HL-60 (cell line): ENCODE data around the gene OSBPL2.

Source experiments
- DNase-seq, 2 experiments: peaks; one replicate each; pipeline ENCODE4 v3.0.0-alpha.2; 2010 to 2020; ENCODE audit warnings: low read depth in 1 of 2, low spot score in 1 of 2
- H3K27ac ChIP-seq: fragments of 250-450 bp; sonication (Bioruptor Pico); replicated peaks from 2 replicates; pipeline ENCODE4 v1.5.1; 2020; ENCODE audit warnings: mild to moderate bottlenecking, moderate library complexity
- H3K27me3 ChIP-seq: fragments of 250-450 bp; sonication (Bioruptor Pico); 2 replicates; pipeline ENCODE4 v1.5.1; 2021; ENCODE audit warnings: mild to moderate bottlenecking, moderate library complexity; ENCODE audit not compliant: insufficient read depth, poor library complexity, severe bottlenecking
- H3K4me3 ChIP-seq: replicated peaks from 2 replicates; pipeline ENCODE4 v1.5.1; 2011; ENCODE audit warnings: mild to moderate bottlenecking, control low read depth, low read length; ENCODE audit not compliant: insufficient read depth
- GABPA ChIP-seq: IDR thresholded peaks from 2 replicates; pipeline ENCODE4 v1.6.1; 2012; ENCODE audit warnings: low read depth
- POLR2AphosphoS5 ChIP-seq: IDR thresholded peaks from 2 replicates; pipeline ENCODE4 v1.6.1; 2012; ENCODE audit warnings: low read depth
- REST ChIP-seq: IDR thresholded peaks from 2 replicates; pipeline ENCODE4 v1.6.1; 2012; ENCODE audit warnings: low read depth; ENCODE audit not compliant: insufficient replicate concordance
- SPI1 ChIP-seq: IDR thresholded peaks from 2 replicates; pipeline ENCODE4 v1.6.1; 2012; ENCODE audit warnings: low read depth, mild to moderate bottlenecking, borderline replicate concordance
- long read RNA-seq: library from polyadenylated mRNA; unstranded; transcript quantifications from one replicate; pipeline ENCODE4 v2.0.0, GENCODE V29; 2020
- TF ChIP-seq, protein P1 (sequence below): IDR thresholded peaks from one replicate; pipeline ENCODE4 v1.5.1; 2011; ENCODE audit warnings: low read length, control low read depth, inconsistent platforms; ENCODE audit not compliant: insufficient read depth

The OSBPL2 gene
- long read RNA-seq, full-length matches to known transcripts = 262 of 322 reads
- long read RNA-seq, partial matches to known transcripts = 23 of 322 reads
- long read RNA-seq, other reads (novel, unspliced or antisense) = 37 of 322 reads

GRCh38 chr20:62237801-62238568 is at the start of gene OSBPL2:
Gene OSBPL2, plus strand, starts transcription at chr20:62238521. Its CDS starts 17,664 bp downstream, at chr20:62256185.
- TF ChIP-seq POLR2AphosphoS5 = no peak
- TF ChIP-seq SPI1 = peak; percentile 33; the same call in 1 of the 2 replicates
- Histone ChIP-seq H3K27ac (peak within 1 kb of the TSS; percentile 50), H3K4me3 (peak within 1 kb of the TSS; percentile 71), H3K27me3 (no peaks in the 10 kb centered on the region)
- peak; percentile 93 to 99 for DNase-seq

GRCh38 chr20:62190639-62191411 is 47.5 kb upstream of the OSBPL2 start:
- no peak for DNase-seq
- Histone ChIP-seq H3K27ac (no peak overlapping the region), H3K27me3 (no peaks in the 10 kb centered on the region), H3K4me3 (no peak overlapping the region)
- TF ChIP-seq POLR2AphosphoS5 = no peak
- no peak for TF ChIP-seq GABPA
- TF ChIP-seq, protein P1, sequence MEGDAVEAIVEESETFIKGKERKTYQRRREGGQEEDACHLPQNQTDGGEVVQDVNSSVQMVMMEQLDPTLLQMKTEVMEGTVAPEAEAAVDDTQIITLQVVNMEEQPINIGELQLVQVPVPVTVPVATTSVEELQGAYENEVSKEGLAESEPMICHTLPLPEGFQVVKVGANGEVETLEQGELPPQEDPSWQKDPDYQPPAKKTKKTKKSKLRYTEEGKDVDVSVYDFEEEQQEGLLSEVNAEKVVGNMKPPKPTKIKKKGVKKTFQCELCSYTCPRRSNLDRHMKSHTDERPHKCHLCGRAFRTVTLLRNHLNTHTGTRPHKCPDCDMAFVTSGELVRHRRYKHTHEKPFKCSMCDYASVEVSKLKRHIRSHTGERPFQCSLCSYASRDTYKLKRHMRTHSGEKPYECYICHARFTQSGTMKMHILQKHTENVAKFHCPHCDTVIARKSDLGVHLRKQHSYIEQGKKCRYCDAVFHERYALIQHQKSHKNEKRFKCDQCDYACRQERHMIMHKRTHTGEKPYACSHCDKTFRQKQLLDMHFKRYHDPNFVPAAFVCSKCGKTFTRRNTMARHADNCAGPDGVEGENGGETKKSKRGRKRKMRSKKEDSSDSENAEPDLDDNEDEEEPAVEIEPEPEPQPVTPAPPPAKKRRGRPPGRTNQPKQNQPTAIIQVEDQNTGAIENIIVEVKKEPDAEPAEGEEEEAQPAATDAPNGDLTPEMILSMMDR = no peak
- TF ChIP-seq SPI1 = no peak
- no peak for TF ChIP-seq REST

DNA sequence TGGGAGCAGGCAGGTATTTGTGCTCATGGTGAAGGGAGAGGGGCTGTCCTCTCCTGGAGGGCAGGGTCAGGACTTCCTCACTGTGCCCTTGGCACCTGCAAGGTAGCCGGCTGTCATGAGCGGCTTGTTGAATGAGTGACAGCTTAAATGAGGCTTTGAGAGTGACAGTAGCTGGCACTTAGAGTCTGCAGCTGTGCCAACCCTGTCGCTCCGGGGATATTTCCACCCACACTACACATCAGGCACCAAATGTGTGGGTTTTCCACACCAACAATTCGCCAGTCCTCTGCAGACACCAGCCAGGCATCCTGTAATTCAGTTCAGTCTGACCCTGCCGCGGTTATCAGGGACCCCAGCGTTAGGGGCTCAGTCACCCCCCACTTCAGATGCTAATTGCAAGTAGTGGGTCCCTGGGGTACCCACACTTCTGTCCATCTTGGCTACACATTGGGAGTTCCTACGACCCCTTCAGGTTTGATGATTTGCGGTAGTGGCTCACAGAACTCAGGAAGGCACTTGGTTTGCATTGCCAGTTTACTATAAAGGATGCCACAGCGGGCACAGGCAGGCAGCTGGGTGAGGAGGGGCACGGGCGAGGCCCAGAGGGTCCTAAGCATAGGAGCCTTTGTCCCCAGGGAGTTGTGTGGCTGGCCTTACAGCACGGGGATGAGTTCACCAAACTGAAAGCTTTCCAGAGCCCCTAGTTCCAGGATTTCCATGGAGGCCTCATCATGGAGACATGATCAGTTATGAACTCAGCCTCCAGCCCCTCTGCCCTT is 46.4 kb upstream of the OSBPL2 start:
- no peak for DNase-seq

More for the DNA sequence above, 46.4 kb upstream of the OSBPL2 start:
- Histone ChIP-seq H3K4me3 (no peak overlapping the region), H3K27me3 (no peaks in the 10 kb centered on the region), H3K27ac (no peak overlapping the region)
- no peak for TF ChIP-seq POLR2AphosphoS5
- TF ChIP-seq GABPA = no peak
- no peak for TF ChIP-seq SPI1
- no peak for TF ChIP-seq REST
- TF ChIP-seq, protein P1 = no peak
